ENCODE data around the gene GET3.

- TF ChIP-seq FOXM1 (IDR thresholded peaks at IDR 0.05; ENCODE audit: borderline replicate concordance, low read depth) (no peak), YY1 (IDR thresholded peaks at IDR 0.05; ENCODE audit: low read depth) (no peak), EGR1 (IDR thresholded peaks at IDR 0.05) (no peak), CREB1 (IDR thresholded peaks at IDR 0.05; ENCODE audit: low read depth) (no peak), TEAD4 (IDR thresholded peaks at IDR 0.05) (no peak)
Observed at GRCh38 chr19:12770922-12771321, 33.6 kb downstream of the GET3 start.
